Measurements from ENCODE around the gene CA9.

DNA sequence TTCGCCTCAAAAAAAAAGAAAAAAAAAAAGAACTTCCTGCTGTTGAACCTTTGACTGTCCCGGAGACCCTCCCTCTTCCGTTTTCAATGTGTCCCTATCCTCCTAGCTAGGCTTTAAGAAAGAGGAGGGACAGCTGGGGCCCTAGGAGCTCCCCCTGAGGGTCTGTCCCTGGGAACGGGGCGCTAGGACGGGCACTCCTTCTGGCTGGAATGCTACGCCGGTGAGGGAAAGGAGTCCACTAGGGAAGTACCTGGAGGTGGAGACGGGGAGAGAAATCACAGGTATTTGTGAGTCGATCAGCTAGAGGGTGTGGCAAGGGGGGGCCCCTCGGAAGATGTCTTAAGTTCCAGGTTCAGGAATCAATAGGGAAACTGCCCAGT lies 27.6 kb upstream of the CA9 start:
- no peak for TF ChIP-seq CTCF (IDR thresholded peaks at IDR 0.05)
- TF ChIP-seq POLR2A (IDR thresholded peaks at IDR 0.05): no peak
